Measurements from ENCODE around the gene EMP1. TPM values are rescaled to one million over a fixed set of nuclear protein-coding genes. Genes with fewer than 3 reads are reported as not detected.

The EMP1 gene
- polyA plus RNA-seq, 4 donors, result 11.6 to 65.9 (median 22.9) TPM

GRCh38 chr12:13154027-13154538 lies 42.4 kb upstream of the EMP1 start:
- Histone ChIP-seq H3K9me3 (ENCODE audit: control insufficient read depth in 2 of 2, insufficient read depth in 1 of 2, low read depth in 1 of 2, low read length in 1 of 2) (peaks cover 0 to 3% of the 10 kb centered on the region in 2 donors), H3K4me1 (ENCODE audit: control insufficient read depth in 3 of 3, insufficient read depth in 2 of 3, low read depth in 1 of 3, low read length in 2 of 3) (no peaks in the 10 kb centered on the region), H3K27ac (ENCODE audit: low read depth in 1 of 3, low read length in 2 of 3) (no peak overlapping the region), H3K36me3 (ENCODE audit: control insufficient read depth in 3 of 3, insufficient read depth in 2 of 3, low read depth in 1 of 3, low read length in 3 of 3) (no peaks in the 10 kb centered on the region), H3K27me3 (ENCODE audit: control insufficient read depth in 3 of 3, insufficient read depth in 3 of 3, low read length in 3 of 3) (no peaks in the 10 kb centered on the region), H3K4me3 (ENCODE audit: low read depth in 1 of 3, low read length in 3 of 3) (no peak overlapping the region)
- FAIRE-seq, result no peak
- no peak for DNase-seq
- WGBS, 3 donors, result 41 to 54% (median 43%) methylated on average over 3 of the region's 3 CpGs

GRCh38 chr12:13154831-13155230 lies 41.7 kb upstream of the EMP1 start:
- no peak overlapping the region for H3K27ac ChIP-seq (ENCODE audit: low read depth in 1 of 3, low read length in 2 of 3)
- H3K36me3 ChIP-seq (ENCODE audit: control insufficient read depth in 3 of 3, insufficient read depth in 2 of 3, low read depth in 1 of 3, low read length in 3 of 3), result no peaks in the 10 kb centered on the region
- DNase-seq (no peak), FAIRE-seq (no peak)
- no peaks in the 10 kb centered on the region for H3K27me3 ChIP-seq (ENCODE audit: control insufficient read depth in 3 of 3, insufficient read depth in 3 of 3, low read length in 3 of 3)
- H3K4me1 ChIP-seq (ENCODE audit: control insufficient read depth in 3 of 3, insufficient read depth in 2 of 3, low read depth in 1 of 3, low read length in 2 of 3), result no peaks in the 10 kb centered on the region
- peaks cover 0 to 3% of the 10 kb centered on the region in 2 donors for H3K9me3 ChIP-seq (ENCODE audit: control insufficient read depth in 2 of 2, insufficient read depth in 1 of 2, low read depth in 1 of 2, low read length in 1 of 2)
- no peak overlapping the region for H3K4me3 ChIP-seq (ENCODE audit: low read depth in 1 of 3, low read length in 3 of 3)

- no peaks in the 10 kb centered on the region for H3K27me3 ChIP-seq (ENCODE audit: control insufficient read depth in 3 of 3, insufficient read depth in 3 of 3, low read length in 3 of 3)
- 61 to 67% (median 63%) methylated on average over 2 of the region's 2 CpGs for WGBS, 3 donors
- FAIRE-seq, result no peak
- no peak for DNase-seq
- H3K36me3 ChIP-seq (ENCODE audit: control insufficient read depth in 3 of 3, insufficient read depth in 2 of 3, low read depth in 1 of 3, low read length in 3 of 3), result no peaks in the 10 kb centered on the region
- H3K4me3 ChIP-seq (ENCODE audit: low read depth in 1 of 3, low read length in 3 of 3), result no peak overlapping the region
- H3K4me1 ChIP-seq (ENCODE audit: control insufficient read depth in 3 of 3, insufficient read depth in 2 of 3, low read depth in 1 of 3, low read length in 2 of 3), result no peaks in the 10 kb centered on the region
- H3K27ac ChIP-seq (ENCODE audit: low read depth in 1 of 3, low read length in 2 of 3), result no peak overlapping the region
- H3K9me3 ChIP-seq (ENCODE audit: control insufficient read depth in 2 of 2, insufficient read depth in 1 of 2, low read depth in 1 of 2, low read length in 1 of 2), result peaks cover 0 to 3% of the 10 kb centered on the region in 2 donors
Observed at GRCh38 chr12:13156277-13156676, 40.2 kb upstream of the EMP1 start.

GRCh38 chr12:13161172-13161571 lies 35.4 kb upstream of the EMP1 start:
- Histone ChIP-seq H3K4me3 (ENCODE audit: low read depth in 1 of 3, low read length in 3 of 3) (no peak overlapping the region), H3K27ac (ENCODE audit: low read depth in 1 of 3, low read length in 2 of 3) (no peak overlapping the region), H3K4me1 (ENCODE audit: control insufficient read depth in 3 of 3, insufficient read depth in 2 of 3, low read depth in 1 of 3, low read length in 2 of 3) (peaks cover 0 to 7% (median 0%) of the 10 kb centered on the region in 3 donors), H3K36me3 (ENCODE audit: control insufficient read depth in 3 of 3, insufficient read depth in 2 of 3, low read depth in 1 of 3, low read length in 3 of 3) (no peaks in the 10 kb centered on the region), H3K27me3 (ENCODE audit: control insufficient read depth in 3 of 3, insufficient read depth in 3 of 3, low read length in 3 of 3) (no peaks in the 10 kb centered on the region), H3K9me3 (ENCODE audit: control insufficient read depth in 2 of 2, insufficient read depth in 1 of 2, low read depth in 1 of 2, low read length in 1 of 2) (no peaks in the 10 kb centered on the region)
- FAIRE-seq, result no peak
- DNase-seq, result no peak
- 60 to 80% (median 71%) methylated on average over 3 of the region's 3 CpGs for WGBS, 3 donors

- no peak overlapping the region for H3K27ac ChIP-seq (ENCODE audit: low read depth in 1 of 3, low read length in 2 of 3)
- no peak for FAIRE-seq
- peaks cover 0 to 12% (median 0%) of the 10 kb centered on the region in 3 donors for H3K4me1 ChIP-seq (ENCODE audit: control insufficient read depth in 3 of 3, insufficient read depth in 2 of 3, low read depth in 1 of 3, low read length in 2 of 3)
- 95 to 96% (median 95%) methylated on average over 4 of the region's 4 CpGs for WGBS, 3 donors
- H3K9me3 ChIP-seq (ENCODE audit: control insufficient read depth in 2 of 2, insufficient read depth in 1 of 2, low read depth in 1 of 2, low read length in 1 of 2), result peaks cover 0 to 2% of the 10 kb centered on the region in 2 donors
- no peaks in the 10 kb centered on the region for H3K36me3 ChIP-seq (ENCODE audit: control insufficient read depth in 3 of 3, insufficient read depth in 2 of 3, low read depth in 1 of 3, low read length in 3 of 3)
- DNase-seq, result no peak
- no peak overlapping the region for H3K4me3 ChIP-seq (ENCODE audit: low read depth in 1 of 3, low read length in 3 of 3)
- no peaks in the 10 kb centered on the region for H3K27me3 ChIP-seq (ENCODE audit: control insufficient read depth in 3 of 3, insufficient read depth in 3 of 3, low read length in 3 of 3)
Observed at GRCh38 chr12:13162904-13163303, 33.6 kb upstream of the EMP1 start.

- H3K36me3 ChIP-seq (ENCODE audit: control insufficient read depth in 3 of 3, insufficient read depth in 2 of 3, low read depth in 1 of 3, low read length in 3 of 3), result no peaks in the 10 kb centered on the region
- H3K9me3 ChIP-seq (ENCODE audit: control insufficient read depth in 2 of 2, insufficient read depth in 1 of 2, low read depth in 1 of 2, low read length in 1 of 2), result peaks cover 0 to 3% of the 10 kb centered on the region in 2 donors
- H3K27ac ChIP-seq (ENCODE audit: low read depth in 1 of 3, low read length in 2 of 3), result no peak overlapping the region
- H3K4me1 ChIP-seq (ENCODE audit: control insufficient read depth in 3 of 3, insufficient read depth in 2 of 3, low read depth in 1 of 3, low read length in 2 of 3), result peaks cover 0 to 12% (median 0%) of the 10 kb centered on the region in 3 donors
- DNase-seq (no peak), FAIRE-seq (no peak)
- H3K27me3 ChIP-seq (ENCODE audit: control insufficient read depth in 3 of 3, insufficient read depth in 3 of 3, low read length in 3 of 3), result no peaks in the 10 kb centered on the region
- H3K4me3 ChIP-seq (ENCODE audit: low read depth in 1 of 3, low read length in 3 of 3), result no peak overlapping the region
- WGBS, 3 donors, result 90 to 95% (median 95%) methylated on average over 8 of the region's 8 CpGs
Observed at GRCh38 chr12:13163868-13164635, 32.5 kb upstream of the EMP1 start.

GRCh38 chr12:13164921-13165616 lies 31.5 kb upstream of the EMP1 start:
- H3K9me3 ChIP-seq (ENCODE audit: control insufficient read depth in 2 of 2, insufficient read depth in 1 of 2, low read depth in 1 of 2, low read length in 1 of 2), result peaks cover 0 to 3% of the 10 kb centered on the region in 2 donors
- 73 to 79% (median 74%) methylated on average over 5 of the region's 5 CpGs for WGBS, 3 donors
- H3K36me3 ChIP-seq (ENCODE audit: control insufficient read depth in 3 of 3, insufficient read depth in 2 of 3, low read depth in 1 of 3, low read length in 3 of 3), result no peaks in the 10 kb centered on the region
- no peak for FAIRE-seq
- no peaks in the 10 kb centered on the region for H3K27me3 ChIP-seq (ENCODE audit: control insufficient read depth in 3 of 3, insufficient read depth in 3 of 3, low read length in 3 of 3)
- no peak overlapping the region for H3K27ac ChIP-seq (ENCODE audit: low read depth in 1 of 3, low read length in 2 of 3)
- peaks cover 0 to 12% (median 0%) of the 10 kb centered on the region in 3 donors for H3K4me1 ChIP-seq (ENCODE audit: control insufficient read depth in 3 of 3, insufficient read depth in 2 of 3, low read depth in 1 of 3, low read length in 2 of 3)
- DNase-seq, result no peak
- H3K4me3 ChIP-seq (ENCODE audit: low read depth in 1 of 3, low read length in 3 of 3), result no peak overlapping the region

GRCh38 chr12:13165617-13166041 lies 30.9 kb upstream of the EMP1 start:
- Histone ChIP-seq H3K27me3 (ENCODE audit: control insufficient read depth in 3 of 3, insufficient read depth in 3 of 3, low read length in 3 of 3) (no peaks in the 10 kb centered on the region), H3K27ac (ENCODE audit: low read depth in 1 of 3, low read length in 2 of 3) (no peak overlapping the region), H3K4me3 (ENCODE audit: low read depth in 1 of 3, low read length in 3 of 3) (no peak overlapping the region), H3K9me3 (ENCODE audit: control insufficient read depth in 2 of 2, insufficient read depth in 1 of 2, low read depth in 1 of 2, low read length in 1 of 2) (peaks cover 0 to 3% of the 10 kb centered on the region in 2 donors), H3K36me3 (ENCODE audit: control insufficient read depth in 3 of 3, insufficient read depth in 2 of 3, low read depth in 1 of 3, low read length in 3 of 3) (no peaks in the 10 kb centered on the region), H3K4me1 (ENCODE audit: control insufficient read depth in 3 of 3, insufficient read depth in 2 of 3, low read depth in 1 of 3, low read length in 2 of 3) (peaks cover 0 to 12% (median 0%) of the 10 kb centered on the region in 3 donors)
- 0 to 18% (median 12%) methylated on average over 3 of the region's 3 CpGs for WGBS, 3 donors
- peak; percentile 72 to 77 for DNase-seq
- FAIRE-seq, result no peak
